GM18517 (cell line): ENCODE data around the gene ACTR2.
"Not testable (repeated sequence)": the region's sequence is repeated elsewhere in the genome, so short reads cannot be mapped to it uniquely, and the experiment has no call there.

Experiments used
- ATAC-seq: cut with Tn5 transposase; IDR thresholded peaks from one replicate; pipeline ENCODE4 v1.9.1; 2021; ENCODE audit warnings: mild to moderate bottlenecking, moderate library complexity; ENCODE audit not compliant: unreplicated experiment

ACTR2 gene

DNA sequence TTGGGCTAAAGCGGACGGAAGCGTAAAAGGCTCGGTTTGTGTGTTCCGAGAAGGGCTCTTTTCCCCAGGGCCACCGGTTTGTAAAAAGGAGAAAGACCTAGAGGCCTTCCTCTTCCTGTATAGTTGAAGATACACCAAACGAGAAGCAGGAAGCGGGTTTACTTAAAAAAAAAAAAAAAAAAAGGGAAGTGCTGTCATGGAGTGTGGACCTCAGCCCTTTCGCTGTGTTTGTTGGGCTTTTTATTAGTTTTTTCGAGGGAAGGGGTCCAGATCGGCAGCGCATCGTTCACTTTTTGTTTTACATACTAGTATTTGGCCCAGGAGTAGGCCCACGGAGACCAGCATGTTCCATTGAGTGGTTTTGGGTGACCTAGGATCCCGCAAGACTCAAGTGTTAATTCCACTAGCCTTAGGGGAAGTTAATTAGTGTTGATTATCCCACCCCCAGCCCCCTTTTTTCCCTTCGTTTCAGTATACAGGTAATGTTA is 676 bp downstream of the ACTR2 start:
- peak; percentile 51 for ATAC-seq

DNA sequence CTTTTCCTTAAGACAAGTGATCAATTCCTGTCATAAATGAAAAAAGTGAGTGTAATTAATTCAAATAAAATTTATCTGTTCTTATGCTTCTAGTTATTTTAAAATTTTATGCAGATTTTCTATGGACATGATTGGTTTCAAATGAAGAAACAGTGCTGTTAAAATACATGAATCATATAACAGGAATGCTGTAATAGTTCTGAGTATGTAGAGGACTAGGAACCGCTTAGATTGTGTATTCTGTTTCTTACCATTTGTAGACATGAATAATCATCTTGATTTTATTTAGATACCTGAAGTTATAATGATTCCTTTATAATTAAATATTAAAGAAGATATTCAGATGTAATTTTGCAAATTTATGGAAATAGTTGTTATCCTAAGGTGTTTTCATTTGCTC is 3.5 kb downstream of the ACTR2 start:
- no peak for ATAC-seq

DNA sequence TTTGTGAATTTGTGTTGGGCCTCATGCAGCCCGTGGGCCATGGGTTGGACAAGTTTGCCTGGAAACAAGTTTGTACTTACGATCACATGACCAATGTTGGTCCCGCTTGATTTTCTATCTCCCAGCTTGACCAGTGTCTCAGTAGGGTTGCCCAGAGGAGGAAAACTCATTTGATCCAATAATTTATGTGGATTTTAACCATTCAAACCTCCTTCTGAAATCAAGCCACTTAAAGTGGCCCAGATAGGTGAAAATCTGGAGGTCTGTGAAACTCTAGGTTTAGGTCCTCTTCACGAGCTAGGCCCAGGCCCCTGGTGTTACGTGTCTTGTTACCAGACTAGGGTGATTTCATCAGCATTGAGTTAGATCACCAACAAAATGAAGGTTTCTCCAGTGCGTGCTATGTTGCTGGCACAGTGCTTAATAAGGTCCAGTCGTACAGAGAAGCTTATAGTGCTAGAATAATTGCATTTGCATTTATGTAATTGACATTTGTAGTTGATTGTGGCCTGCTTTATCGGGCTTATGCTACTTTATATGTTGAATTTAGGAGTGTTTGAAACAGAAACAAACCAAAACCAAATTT is 4.4 kb downstream of the ACTR2 start:
- ATAC-seq: no peak

DNA sequence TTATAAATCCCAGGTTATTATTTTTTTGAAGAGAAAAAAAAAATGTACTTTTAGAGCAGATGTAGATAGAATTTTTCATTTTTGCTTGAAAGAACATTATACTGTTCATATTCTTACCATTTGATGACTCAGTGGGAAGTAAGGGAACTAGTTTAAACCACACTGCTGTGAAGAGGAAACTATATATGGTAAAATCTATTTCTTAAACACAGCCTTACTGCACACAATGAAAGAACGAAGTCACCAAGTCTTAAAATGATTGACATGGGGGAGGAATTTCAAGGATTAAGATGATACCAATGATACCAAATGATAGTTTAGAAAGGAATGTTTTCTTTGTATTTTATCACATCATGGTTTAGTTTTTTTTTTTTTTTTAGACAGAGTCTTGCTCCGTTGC is 5.0 kb downstream of the ACTR2 start:
- no peak for ATAC-seq

DNA sequence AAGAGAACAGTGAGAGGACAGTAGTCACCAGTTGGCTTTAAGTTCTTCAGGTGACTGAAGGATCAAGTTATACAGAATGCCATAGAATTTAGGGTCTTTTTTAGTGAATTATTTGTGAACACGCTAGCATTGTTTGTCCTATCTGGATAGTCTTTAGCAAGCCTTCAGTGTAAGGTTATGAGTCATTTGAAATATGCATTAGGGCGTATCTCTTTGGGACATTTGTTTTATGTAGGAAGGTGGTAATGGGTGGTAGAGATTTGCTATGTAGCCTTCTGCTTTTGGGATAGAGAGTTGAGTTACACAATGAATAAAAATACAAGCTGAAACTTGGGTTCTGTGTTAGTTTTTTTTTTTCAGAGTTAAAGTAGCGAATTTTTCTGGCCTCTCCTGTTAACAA is 13.0 kb downstream of the ACTR2 start:
- no peak for ATAC-seq

DNA sequence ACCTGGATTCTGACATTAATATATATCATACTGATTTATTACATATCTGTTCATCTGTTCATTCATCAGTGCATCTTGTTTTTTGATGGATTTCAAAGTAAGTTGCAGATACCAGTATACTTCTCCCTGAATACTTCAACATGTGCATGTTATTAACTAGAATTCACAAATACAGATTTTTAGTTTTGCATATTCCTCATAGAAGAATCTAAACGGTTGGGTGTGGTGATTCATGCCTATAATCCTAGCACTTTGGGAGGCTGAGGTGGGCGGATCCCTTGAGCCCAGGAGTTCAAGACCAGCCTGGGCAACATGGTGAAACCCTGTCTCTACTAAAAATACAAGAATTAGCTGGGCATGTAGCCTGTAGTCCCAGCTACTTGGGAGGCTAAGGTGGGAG is 16.8 kb downstream of the ACTR2 start:
- not testable (repeated sequence) for ATAC-seq

DNA sequence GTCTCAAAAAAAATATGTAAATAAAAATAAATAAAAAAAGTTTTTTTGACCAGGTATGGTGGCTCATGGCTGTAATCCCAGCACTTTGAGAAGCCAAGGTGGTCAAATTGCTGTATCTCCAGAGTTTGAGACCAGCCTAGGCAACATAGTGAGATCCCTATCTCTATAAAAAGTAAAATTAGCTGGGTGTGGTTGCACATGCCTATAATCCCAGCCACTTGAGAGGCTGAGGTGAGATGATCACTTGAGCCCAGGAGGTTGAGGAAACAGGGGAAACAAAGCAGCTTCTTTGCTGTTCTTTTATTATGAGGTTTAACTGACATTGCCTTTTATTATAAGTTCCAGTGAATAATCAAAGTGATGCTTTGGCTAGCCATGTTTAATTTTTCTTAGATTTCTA is 25.0 kb downstream of the ACTR2 start:
- no peak for ATAC-seq

DNA sequence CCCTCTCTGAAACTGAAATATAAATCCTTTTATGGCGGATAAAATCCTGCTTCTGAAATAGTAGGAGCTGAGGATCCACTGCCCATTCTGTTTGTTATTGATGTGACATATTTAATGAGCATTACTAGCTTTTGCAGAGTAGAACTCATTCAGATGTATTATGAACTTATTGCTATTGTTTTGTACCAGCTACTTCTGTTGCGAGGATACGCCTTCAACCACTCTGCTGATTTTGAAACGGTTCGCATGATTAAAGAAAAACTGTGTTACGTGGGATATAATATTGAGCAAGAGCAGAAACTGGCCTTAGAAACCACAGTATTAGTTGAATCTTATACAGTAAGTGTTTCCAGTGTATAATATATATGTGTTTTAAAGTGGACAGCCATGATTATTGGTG is 27.7 kb downstream of the ACTR2 start:
- ATAC-seq: no peak

DNA sequence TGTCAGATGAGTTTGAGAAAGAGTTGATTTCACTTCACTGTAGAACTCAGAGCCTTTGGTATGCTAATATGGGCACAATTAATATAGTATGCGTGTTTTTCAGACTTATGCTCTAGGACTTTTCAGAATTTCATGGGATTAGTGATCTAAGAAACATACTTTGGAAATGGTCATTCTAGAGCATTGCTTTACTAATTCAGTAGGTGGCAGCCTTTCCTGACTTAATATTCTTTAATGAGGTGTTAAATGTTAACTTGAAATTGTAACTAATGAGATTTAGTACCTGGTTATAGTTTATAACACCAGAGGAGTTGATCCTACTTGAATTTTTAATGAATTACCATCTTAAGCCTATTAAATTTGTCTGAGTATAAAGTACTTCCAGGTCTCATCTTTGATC is 28.4 kb downstream of the ACTR2 start:
- ATAC-seq: no peak

DNA sequence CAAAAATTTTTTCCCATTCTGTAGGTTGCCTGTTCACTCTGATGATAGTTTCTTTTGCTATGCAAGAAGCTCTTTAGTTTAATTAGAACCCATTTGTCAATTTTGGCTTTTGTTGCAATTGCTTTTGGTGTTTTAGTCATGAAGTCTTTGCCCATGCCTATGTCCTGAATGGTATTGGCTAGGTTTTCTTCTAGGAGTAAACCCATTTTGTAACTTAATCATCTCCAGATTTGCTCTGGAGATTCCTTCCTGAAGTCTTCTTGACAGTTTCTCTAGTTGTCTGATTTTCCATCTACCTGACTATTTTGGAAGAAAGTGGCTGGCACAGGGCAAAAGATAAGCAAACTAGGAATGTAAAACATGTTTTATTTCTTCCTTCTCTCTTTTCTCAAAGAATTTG is 30.2 kb downstream of the ACTR2 start:
- not testable (repeated sequence) for ATAC-seq

DNA sequence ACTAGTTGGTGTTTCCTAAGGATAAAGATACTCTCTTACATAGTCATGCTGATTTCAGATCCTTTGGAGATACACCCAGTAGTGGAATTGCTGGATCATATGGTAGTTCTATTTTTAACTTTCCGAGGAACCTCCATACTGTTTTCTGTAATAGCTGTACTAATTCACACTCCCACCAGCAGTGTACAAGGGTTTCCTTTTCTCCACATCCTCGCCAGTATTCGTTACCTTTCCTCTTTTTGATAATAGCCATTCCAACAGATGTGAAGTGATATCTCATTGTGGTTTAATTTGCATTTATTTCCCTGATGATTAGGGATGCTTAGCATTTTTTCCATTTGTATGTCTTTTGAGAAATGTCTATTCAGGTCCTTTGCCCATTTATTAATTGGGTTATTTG is 34.0 kb downstream of the ACTR2 start:
- no peak for ATAC-seq

DNA sequence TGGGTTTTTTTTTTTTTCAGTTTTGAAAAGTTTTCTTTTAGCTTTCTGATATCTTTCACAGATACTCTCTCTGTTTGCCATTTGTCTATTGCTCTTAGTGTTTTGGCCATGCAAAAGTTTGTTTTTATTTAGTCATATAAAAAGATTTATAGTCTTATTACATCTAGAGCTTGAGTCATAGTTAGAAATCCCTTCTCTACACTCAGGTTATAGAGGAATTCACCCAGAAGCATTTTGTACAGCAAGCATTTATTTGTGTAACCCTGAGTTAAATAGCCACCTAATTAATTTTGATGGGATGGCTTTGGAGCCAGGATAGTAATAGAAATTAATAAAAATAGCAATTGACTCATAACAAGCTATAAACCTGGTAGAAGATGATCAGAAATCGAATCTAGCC is 35.6 kb downstream of the ACTR2 start:
- no peak for ATAC-seq

DNA sequence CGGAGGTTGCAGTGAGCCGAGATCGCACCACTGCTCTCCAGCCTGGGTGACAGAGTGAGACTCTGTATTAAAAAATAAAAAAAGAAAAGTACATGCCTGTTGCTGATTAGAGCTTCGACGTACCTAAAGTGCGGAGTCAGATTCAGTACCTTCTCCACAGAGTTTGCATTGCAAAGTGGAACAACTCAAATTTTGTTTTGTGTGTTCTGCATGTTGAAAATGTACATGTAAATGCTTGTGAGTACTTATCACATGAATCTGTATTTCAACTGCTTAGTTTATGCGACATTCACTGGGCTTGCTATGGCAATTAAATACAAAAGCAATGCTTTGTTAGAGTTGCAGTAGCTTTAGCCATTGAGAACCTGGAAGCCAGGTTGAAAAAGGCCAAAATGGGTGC is 36.4 kb downstream of the ACTR2 start:
- no peak for ATAC-seq

DNA sequence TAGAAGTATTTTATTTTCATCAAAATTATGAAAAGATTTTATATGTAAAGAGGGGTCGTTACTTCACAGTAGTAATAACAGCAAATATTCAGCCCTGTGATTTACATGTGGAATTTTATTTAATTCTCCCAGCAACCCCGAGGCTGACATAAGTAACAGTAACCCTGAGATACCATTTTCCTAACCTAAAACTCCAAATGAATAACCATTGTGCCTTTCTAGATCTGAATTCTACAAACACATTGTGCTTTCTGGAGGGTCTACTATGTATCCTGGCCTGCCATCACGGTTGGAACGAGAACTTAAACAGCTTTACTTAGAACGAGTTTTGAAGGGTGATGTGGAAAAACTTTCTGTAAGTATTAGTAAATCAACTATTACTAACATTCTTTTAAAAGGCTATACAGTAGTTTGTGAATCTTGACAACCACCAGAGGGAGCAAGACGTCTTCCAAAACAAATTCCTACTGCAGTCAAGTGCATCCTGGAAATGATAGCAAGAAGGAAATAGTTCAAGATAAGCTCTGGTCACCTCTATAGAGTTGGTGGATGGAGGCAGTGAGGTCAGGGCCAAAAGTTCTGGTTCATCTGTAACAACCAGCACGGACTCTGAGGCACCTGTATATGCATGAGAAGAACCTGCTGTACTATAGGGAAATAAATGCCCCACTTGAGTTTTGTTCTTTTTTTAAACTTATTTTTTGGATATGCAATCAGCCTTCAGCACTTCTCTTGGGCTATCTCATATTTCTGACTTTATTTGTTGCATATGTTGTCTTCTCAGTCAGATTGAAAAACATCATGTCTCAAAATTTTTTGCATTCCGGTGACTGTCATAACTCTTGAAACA is 37.4 kb downstream of the ACTR2 start:
- no peak for ATAC-seq

DNA sequence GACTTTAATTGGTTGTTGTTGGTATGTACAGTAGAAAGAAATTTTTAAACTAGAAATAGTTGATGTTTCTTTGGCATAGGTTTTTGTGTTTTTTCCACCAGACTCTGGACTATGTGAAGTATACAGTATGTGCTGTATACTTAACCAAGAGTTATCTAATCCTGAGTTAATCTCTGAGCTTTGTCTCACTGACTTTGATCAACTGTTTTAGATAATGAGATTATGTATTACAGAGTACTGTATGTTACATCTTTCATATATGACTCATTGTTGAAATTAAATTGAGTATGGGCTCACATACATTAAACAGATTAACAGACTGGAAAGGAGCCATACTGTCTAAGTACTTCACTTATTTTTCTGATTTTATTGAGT is 38.0 kb downstream of the ACTR2 start:
- no peak for ATAC-seq

DNA sequence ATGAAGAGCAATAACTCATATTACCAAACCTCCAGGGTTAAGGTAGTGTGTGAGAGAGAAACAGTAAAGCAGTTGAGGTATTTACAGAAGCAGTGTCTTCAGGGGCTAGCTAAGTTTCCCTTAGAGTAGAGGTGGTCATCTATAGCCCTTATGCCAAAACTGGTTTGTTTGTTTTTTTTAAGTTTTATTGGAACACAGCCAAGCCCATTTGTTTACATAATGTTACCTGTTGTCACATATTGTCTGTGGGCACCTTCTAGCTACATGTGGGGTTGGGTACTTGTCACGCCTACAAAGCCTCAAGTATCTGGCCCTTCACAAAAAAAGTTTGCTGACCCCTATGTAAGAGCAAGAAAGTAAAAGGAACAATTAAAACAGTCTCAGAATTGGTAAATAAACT is 39.4 kb downstream of the ACTR2 start:
- ATAC-seq: no peak

DNA sequence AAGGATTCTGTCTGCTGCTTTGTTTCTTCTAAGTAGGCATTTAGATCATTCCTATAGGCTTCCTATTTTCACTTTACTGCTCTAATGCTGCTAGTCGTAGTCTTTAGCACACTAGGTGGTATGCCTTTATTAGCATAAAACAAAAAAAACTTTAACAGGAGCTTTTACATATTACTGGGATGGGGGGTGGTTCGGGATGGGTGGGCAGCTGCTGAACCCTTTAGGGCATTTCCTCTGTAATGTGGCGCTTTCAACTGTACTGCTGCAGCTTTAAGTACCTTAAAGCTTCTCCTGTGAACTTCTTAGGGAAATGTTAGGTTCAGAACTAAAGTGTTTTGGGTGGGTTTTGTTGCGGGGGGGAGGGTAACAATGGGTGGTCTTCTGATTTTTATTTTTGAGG is 41.3 kb downstream of the ACTR2 start:
- ATAC-seq: no peak

DNA sequence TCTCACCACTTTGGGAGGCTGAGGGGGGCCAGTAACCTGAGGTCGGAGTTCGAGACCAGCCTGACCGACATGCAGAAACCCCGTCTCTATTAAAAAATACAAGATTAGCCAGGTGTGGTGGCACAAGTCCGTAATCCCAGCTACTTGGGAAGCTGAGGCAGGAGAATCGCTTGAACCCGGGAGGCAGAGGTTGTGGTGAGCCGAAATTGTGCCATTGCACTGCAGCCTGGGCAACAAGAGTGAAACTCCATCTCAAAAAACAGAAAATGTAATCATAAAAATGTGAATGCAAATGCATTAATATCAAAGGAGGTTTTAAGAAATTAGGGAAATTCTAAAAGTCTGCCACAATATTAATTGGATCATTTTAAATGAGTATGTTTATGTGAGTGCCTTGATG is 45.7 kb downstream of the ACTR2 start:
- no peak for ATAC-seq

DNA sequence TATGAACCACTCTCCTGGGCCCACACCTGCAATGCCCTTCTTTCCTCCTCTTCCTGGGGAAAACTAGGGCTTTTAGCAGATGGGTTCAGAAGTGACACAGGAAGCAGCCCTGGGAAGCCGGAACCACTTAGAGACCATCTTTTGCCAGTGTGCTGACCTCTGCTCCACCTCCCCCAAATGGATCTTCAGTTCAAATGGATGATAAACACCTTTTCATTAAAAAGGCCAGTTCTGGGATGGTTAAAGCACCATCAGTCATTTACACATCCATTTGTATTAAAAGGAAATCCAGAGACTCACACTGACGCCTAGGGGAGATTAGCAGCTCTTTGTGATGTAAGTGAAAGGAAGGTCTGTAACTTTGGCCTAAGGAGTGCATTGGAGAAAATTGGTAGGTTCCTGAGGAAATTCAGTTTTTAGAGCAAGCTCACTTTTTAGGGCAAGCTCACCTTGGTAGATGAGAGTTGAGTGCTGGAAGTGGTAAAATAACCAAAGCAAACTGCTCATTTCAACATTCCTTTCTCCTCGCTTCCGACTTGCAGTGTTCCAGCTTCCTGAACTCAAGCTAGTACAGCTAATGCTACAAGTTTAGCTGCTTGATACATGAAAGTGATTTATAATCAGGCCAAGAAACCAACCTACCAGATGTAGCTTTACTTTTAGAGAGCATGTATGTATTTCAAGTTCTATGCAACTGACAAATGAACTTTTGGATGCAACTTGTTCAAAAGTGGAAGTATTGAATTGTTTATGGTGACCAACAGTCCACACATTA is 47.7 kb downstream of the ACTR2 start:
- ATAC-seq: no peak

DNA sequence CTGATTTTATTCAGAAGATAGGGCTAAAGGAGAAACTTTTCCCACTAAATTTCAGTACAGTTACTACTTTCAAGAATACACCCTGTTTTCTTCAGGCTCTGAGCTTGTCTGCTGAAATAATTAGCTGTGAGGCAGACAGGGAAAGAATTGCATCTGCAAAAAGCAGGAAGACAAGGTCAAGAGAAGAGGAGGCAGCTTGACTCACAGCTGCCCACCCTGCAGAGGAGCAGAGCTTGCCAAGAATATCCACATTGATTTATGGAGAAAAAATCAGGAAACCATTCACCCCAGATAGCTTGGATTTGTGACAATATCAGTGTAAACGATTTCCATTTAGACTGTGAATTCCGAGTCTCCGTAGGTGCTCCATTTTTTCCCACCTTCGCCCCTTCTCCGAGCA is 49.0 kb downstream of the ACTR2 start:
- no peak for ATAC-seq

DNA sequence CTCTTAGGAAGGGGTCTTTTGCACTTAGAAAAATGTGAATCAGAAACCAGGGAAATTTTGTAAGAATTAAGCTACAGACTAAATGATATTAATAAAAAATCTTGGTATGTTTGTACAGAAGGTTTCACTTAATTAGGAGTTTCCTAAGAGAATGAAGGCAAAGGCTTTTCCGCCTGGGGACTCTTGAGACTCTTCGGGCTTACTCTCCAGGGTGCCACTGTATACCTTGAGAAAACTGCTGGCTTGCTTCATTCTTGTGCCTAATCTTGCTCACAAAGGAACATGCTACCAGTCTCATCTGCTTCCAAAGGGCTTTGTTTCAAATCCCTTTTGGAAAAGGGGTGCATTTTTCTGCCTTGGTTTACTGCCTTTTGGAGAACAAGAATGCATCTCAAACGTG is 49.5 kb downstream of the ACTR2 start:
- ATAC-seq: no peak
